Ovary (tissue), 3 donors: ENCODE measurements around the gene RAP1GAP.

Source experiments
- CTCF ChIP-seq, 3 donors: fragments of 450-650 bp in 2 of 3; fragments of 200-600 bp in 1 of 3; IDR thresholded peaks; one replicate each; pipeline versions ENCODE4 v1.5.1 to v1.8.0; 2016 to 2022; ENCODE audit warnings: antibody characterized with exemption in 3 of 3, mild to moderate bottlenecking in 1 of 3
- POLR2A ChIP-seq: fragments of 450-650 bp; IDR thresholded peaks from one replicate; pipeline ENCODE4 v1.6.1; 2017; ENCODE audit warnings: antibody characterized with exemption, mild to moderate bottlenecking, moderate library complexity
- donor health status: DM: no; HTN: no; CAD: no.

GRCh38 chr1:21647431-21648351, 21.5 kb downstream of the RAP1GAP start:
- TF ChIP-seq CTCF (IDR thresholded peaks at IDR 0.05) = no peak
- TF ChIP-seq POLR2A = no peak
